ENCODE measurements around the gene SCFD1.
"Not testable (repeated sequence)": the region's sequence is repeated elsewhere in the genome, so short reads cannot be mapped to it uniquely, and the experiment has no call there.

The SCFD1 gene

GRCh38 chr14:30621940-30622830 is at the start of gene SCFD1:
SCFD1 (plus strand) TSS chr14:30622319; CDS start chr14:30622339, 20 bp downstream.
- DNase-seq (ENCODE audit: low spot score in 2 of 2), result peak; percentile 87
- no peaks in the 10 kb centered on the region for H3K27me3 Mint-ChIP-seq
- peak; percentile 96 for ATAC-seq (ENCODE audit: low read depth)
- no peaks in the 10 kb centered on the region for H3K9me3 Mint-ChIP-seq
- H3K27ac Mint-ChIP-seq, result peak within 1 kb of the TSS; percentile 94
- H3K4me3 Mint-ChIP-seq, result peak within 1 kb of the TSS; percentile 98
- H3K4me1 Mint-ChIP-seq, result peaks cover 22% of the 10 kb centered on the region
- peaks cover 7% of the 10 kb centered on the region for H3K36me3 Mint-ChIP-seq

- H3K36me3 Mint-ChIP-seq, result peaks cover 7% of the 10 kb centered on the region
- H3K27me3 Mint-ChIP-seq, result no peaks in the 10 kb centered on the region
- no peak overlapping the region for H3K4me3 Mint-ChIP-seq
- H3K27ac Mint-ChIP-seq, result no peak overlapping the region
- ATAC-seq (ENCODE audit: low read depth), result no peak
- H3K4me1 Mint-ChIP-seq, result peaks cover 57% of the 10 kb centered on the region
- no peaks in the 10 kb centered on the region for H3K9me3 Mint-ChIP-seq
- DNase-seq (ENCODE audit: low spot score in 2 of 2), result no peak
Measured at GRCh38 chr14:30572771-30573170, 49.3 kb upstream of the SCFD1 start.

- H3K4me1 Mint-ChIP-seq, result peaks cover 53% of the 10 kb centered on the region
- DNase-seq (ENCODE audit: low spot score in 2 of 2) (no peak), ATAC-seq (ENCODE audit: low read depth) (no peak)
- H3K27me3 Mint-ChIP-seq, result no peaks in the 10 kb centered on the region
- H3K36me3 Mint-ChIP-seq, result peaks cover 7% of the 10 kb centered on the region
- H3K27ac Mint-ChIP-seq, result no peak overlapping the region
- no peak overlapping the region for H3K4me3 Mint-ChIP-seq
- no peaks in the 10 kb centered on the region for H3K9me3 Mint-ChIP-seq
Measured at GRCh38 chr14:30573226-30573814, 48.8 kb upstream of the SCFD1 start.

GRCh38 chr14:30573966-30574365 is 48.2 kb upstream of the SCFD1 start:
- peaks cover 56% of the 10 kb centered on the region for H3K4me1 Mint-ChIP-seq
- peaks cover 7% of the 10 kb centered on the region for H3K36me3 Mint-ChIP-seq
- H3K4me3 Mint-ChIP-seq, result peak overlapping the region; percentile 11
- no peaks in the 10 kb centered on the region for H3K9me3 Mint-ChIP-seq
- no peak overlapping the region for H3K27ac Mint-ChIP-seq
- ATAC-seq (ENCODE audit: low read depth) (no peak), DNase-seq (ENCODE audit: low spot score in 2 of 2) (no peak)
- no peaks in the 10 kb centered on the region for H3K27me3 Mint-ChIP-seq

- DNase-seq (ENCODE audit: low spot score in 2 of 2); H3K27ac Mint-ChIP-seq; H3K9me3 Mint-ChIP-seq; H3K27me3 Mint-ChIP-seq; ATAC-seq (ENCODE audit: low read depth); H3K36me3 Mint-ChIP-seq; H3K4me3 Mint-ChIP-seq: not testable (repeated sequence)
- H3K4me1 Mint-ChIP-seq, result peaks cover 50% of the 10 kb centered on the region
Measured at GRCh38 chr14:30574777-30575176, 47.3 kb upstream of the SCFD1 start.

- not testable (repeated sequence) for H3K27me3 Mint-ChIP-seq
Measured at GRCh38 chr14:30576333-30576732, 45.8 kb upstream of the SCFD1 start.

GRCh38 chr14:30580616-30581282 is 41.4 kb upstream of the SCFD1 start:
- Mint-ChIP-seq H3K9me3 (peaks cover 6% of the 10 kb centered on the region), H3K27me3 (no peaks in the 10 kb centered on the region), H3K4me3 (no peak overlapping the region), H3K36me3 (peaks cover 30% of the 10 kb centered on the region), H3K4me1 (peaks cover 22% of the 10 kb centered on the region), H3K27ac (no peak overlapping the region)
- no peak for ATAC-seq (ENCODE audit: low read depth)
- DNase-seq (ENCODE audit: low spot score in 2 of 2), result no peak

More at GRCh38 chr14:30576333-30576732, 45.8 kb upstream of the SCFD1 start:
- DNase-seq (ENCODE audit: low spot score in 2 of 2); H3K4me3 Mint-ChIP-seq; H3K9me3 Mint-ChIP-seq; H3K36me3 Mint-ChIP-seq; H3K27ac Mint-ChIP-seq; ATAC-seq (ENCODE audit: low read depth): not testable (repeated sequence)
- H3K4me1 Mint-ChIP-seq, result peaks cover 38% of the 10 kb centered on the region

GRCh38 chr14:30581283-30581625 is 40.9 kb upstream of the SCFD1 start:
- H3K27ac Mint-ChIP-seq, result no peak overlapping the region
- no peak for ATAC-seq (ENCODE audit: low read depth)
- H3K36me3 Mint-ChIP-seq, result peaks cover 34% of the 10 kb centered on the region
- peaks cover 17% of the 10 kb centered on the region for H3K4me1 Mint-ChIP-seq
- peaks cover 6% of the 10 kb centered on the region for H3K9me3 Mint-ChIP-seq
- H3K4me3 Mint-ChIP-seq, result no peak overlapping the region
- H3K27me3 Mint-ChIP-seq, result no peaks in the 10 kb centered on the region
- no peak for DNase-seq (ENCODE audit: low spot score in 2 of 2)

- ATAC-seq (ENCODE audit: low read depth) (no peak), DNase-seq (ENCODE audit: low spot score in 2 of 2) (no peak)
- Mint-ChIP-seq H3K4me3 (no peak overlapping the region), H3K4me1 (peaks cover 13% of the 10 kb centered on the region), H3K36me3 (peaks cover 34% of the 10 kb centered on the region), H3K9me3 (peaks cover 6% of the 10 kb centered on the region), H3K27ac (no peak overlapping the region), H3K27me3 (no peaks in the 10 kb centered on the region)
Measured at GRCh38 chr14:30582376-30582775, 39.7 kb upstream of the SCFD1 start.

GRCh38 chr14:30584058-30584630 is 38.0 kb upstream of the SCFD1 start:
- ATAC-seq (ENCODE audit: low read depth) (no peak), DNase-seq (ENCODE audit: low spot score in 2 of 2) (no peak)
- H3K9me3 Mint-ChIP-seq, result peaks cover 6% of the 10 kb centered on the region
- no peak overlapping the region for H3K4me3 Mint-ChIP-seq
- no peaks in the 10 kb centered on the region for H3K27me3 Mint-ChIP-seq
- peaks cover 37% of the 10 kb centered on the region for H3K36me3 Mint-ChIP-seq
- H3K4me1 Mint-ChIP-seq, result peaks cover 4% of the 10 kb centered on the region
- no peak overlapping the region for H3K27ac Mint-ChIP-seq

- peak overlapping the region; percentile 5 for H3K27ac Mint-ChIP-seq
- no peaks in the 10 kb centered on the region for H3K27me3 Mint-ChIP-seq
- ATAC-seq (ENCODE audit: low read depth), result no peak
- no peak overlapping the region for H3K4me3 Mint-ChIP-seq
- peaks cover 44% of the 10 kb centered on the region for H3K36me3 Mint-ChIP-seq
- H3K4me1 Mint-ChIP-seq, result peaks cover 4% of the 10 kb centered on the region
- no peak for DNase-seq (ENCODE audit: low spot score in 2 of 2)
- peaks cover 6% of the 10 kb centered on the region for H3K9me3 Mint-ChIP-seq
Measured at GRCh38 chr14:30585204-30585603, 36.9 kb upstream of the SCFD1 start.

GRCh38 chr14:30587141-30587540 is 35.0 kb upstream of the SCFD1 start:
- peaks cover 6% of the 10 kb centered on the region for H3K9me3 Mint-ChIP-seq
- H3K36me3 Mint-ChIP-seq, result peaks cover 44% of the 10 kb centered on the region
- ATAC-seq (ENCODE audit: low read depth) (no peak), DNase-seq (ENCODE audit: low spot score in 2 of 2) (no peak)
- peaks cover 2% of the 10 kb centered on the region for H3K4me1 Mint-ChIP-seq
- H3K4me3 Mint-ChIP-seq, result no peak overlapping the region
- H3K27ac Mint-ChIP-seq, result no peak overlapping the region
- no peaks in the 10 kb centered on the region for H3K27me3 Mint-ChIP-seq

- H3K9me3 Mint-ChIP-seq, result peaks cover 4% of the 10 kb centered on the region
- peak overlapping the region; percentile 40 for H3K27ac Mint-ChIP-seq
- H3K4me1 Mint-ChIP-seq, result peaks cover 1% of the 10 kb centered on the region
- H3K27me3 Mint-ChIP-seq, result no peaks in the 10 kb centered on the region
- DNase-seq (ENCODE audit: low spot score in 2 of 2), result no peak
- no peak for ATAC-seq (ENCODE audit: low read depth)
- H3K4me3 Mint-ChIP-seq, result no peak overlapping the region
- peaks cover 32% of the 10 kb centered on the region for H3K36me3 Mint-ChIP-seq
Measured at GRCh38 chr14:30588873-30589272, 33.2 kb upstream of the SCFD1 start.

GRCh38 chr14:30596935-30597334 is 25.2 kb upstream of the SCFD1 start:
- H3K36me3 Mint-ChIP-seq, result peaks cover 16% of the 10 kb centered on the region
- ATAC-seq (ENCODE audit: low read depth) (no peak), DNase-seq (ENCODE audit: low spot score in 2 of 2) (no peak)
- no peaks in the 10 kb centered on the region for H3K4me1 Mint-ChIP-seq
- no peaks in the 10 kb centered on the region for H3K27me3 Mint-ChIP-seq
- H3K27ac Mint-ChIP-seq, result no peak overlapping the region
- H3K4me3 Mint-ChIP-seq, result no peak overlapping the region
- H3K9me3 Mint-ChIP-seq, result no peaks in the 10 kb centered on the region
